Activated B cell treated with CpG ODN at 0.5 μM for 24 hours (primary cell): ENCODE data around the gene IQCE. TPM values are rescaled to one million over a fixed set of nuclear protein-coding genes. Genes with fewer than 3 reads are reported as not detected.

Experiments
- ATAC-seq: fragments of 200-7000 bp; cut with Tn5 transposase; one replicate; pipeline ENCODE4 v1.10.0; 2021; ENCODE audit warnings: low read depth, mild to moderate bottlenecking, moderate library complexity
- CTCF ChIA-PET: fragments of 350-600 bp; sonication (Branson Sonifier 250); formaldehyde crosslinking; loops from one replicate; lab custom pipeline; 2021; ENCODE audit warnings: antibody characterized with exemption; lab: Charles Lee
- POLR2A ChIA-PET: fragments of 350-600 bp; sonication (Branson Sonifier 250); formaldehyde crosslinking; loops from one replicate; lab custom pipeline; 2021; ENCODE audit warnings: antibody characterized with exemption; lab: Charles Lee
- DNase-seq: peaks from one replicate; pipeline ENCODE4 v3.0.0; 2022
- H3K27ac Mint-ChIP-seq: one replicate; pipeline ENCODE4 v1.8.0; 2020; ENCODE audit warnings: mixed read lengths
- H3K27me3 Mint-ChIP-seq: one replicate; pipeline ENCODE4 v1.8.0; 2021; ENCODE audit warnings: mixed read lengths
- H3K36me3 Mint-ChIP-seq: one replicate; pipeline ENCODE4 v1.8.0; 2021; ENCODE audit warnings: low read depth, mixed read lengths
- H3K4me1 Mint-ChIP-seq: one replicate; pipeline ENCODE4 v1.8.0; 2021; ENCODE audit warnings: mixed read lengths
- H3K4me3 Mint-ChIP-seq: one replicate; pipeline ENCODE4 v1.8.0; 2020; ENCODE audit warnings: mild to moderate bottlenecking, mixed read lengths
- H3K9me3 Mint-ChIP-seq: one replicate; pipeline ENCODE4 v1.8.0; 2020; ENCODE audit warnings: mixed read lengths
- intact Hi-C: fragments of 100-400 bp; cut with micrococcal nuclease; formaldehyde crosslinking; loops from one replicate; pipeline ENCODE4 v1.15.1; 2024
- total RNA-seq: library from RNA; stranded (reverse); gene quantifications from 2 replicates; pipeline ENCODE4 v1.2.3, GENCODE V29; 2022
- TF ChIP-seq, protein P1 (sequence below): fragments of 200-600 bp; IDR thresholded peaks from one replicate; pipeline ENCODE4 v1.8.0; 2022; ENCODE audit warnings: antibody characterized with exemption, mild to moderate bottlenecking

IQCE gene
- total RNA-seq, 1 donor from 2014 or later: 7.7 TPM

DNA sequence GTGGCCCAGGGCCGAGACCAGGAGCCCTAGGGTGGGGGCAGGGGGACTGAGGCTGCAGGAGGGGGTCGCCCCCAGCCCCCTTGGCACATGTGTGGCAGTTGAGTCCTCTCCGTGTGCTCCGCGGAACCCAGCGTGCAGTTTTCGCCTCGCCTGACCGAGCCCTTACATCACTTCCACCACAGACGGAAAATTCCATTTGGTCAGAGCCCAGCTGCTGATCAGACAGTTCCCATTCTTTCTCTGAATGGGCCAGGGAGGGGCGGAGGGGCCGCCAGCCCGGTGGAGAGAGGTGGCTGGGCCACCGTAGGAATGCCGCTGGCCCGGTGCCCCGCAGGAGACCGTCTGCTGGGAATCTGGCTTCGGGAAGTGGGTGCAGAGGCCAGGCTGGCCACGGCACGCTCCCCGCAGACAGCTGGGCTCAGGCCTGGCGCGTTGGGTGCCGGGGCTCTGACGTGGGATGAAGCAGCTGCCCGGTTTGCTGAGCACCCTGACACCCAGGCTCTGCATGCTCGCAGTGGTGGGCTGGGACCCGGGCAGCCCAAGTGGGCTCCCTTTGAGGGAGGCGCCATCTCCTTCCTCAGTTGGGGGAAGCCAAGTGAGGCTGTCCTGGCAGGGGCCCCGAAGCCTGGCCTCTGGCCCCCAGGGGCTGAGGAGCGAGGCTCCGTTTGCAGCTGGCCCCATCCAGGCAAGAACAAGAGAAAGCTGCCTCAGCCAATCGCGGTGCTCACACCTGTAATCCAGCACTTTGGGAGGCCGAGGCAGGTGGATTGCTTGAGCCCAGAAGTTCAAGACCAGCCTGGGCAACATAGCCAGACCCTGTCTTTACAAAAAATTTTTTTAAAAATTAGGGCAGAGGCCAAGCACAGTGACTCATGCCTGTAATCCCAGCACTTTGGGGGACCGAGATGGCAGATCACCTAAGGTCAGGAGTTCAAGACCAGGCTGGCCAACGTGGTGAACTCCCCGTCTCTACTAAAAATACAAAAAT lies 82.9 kb downstream of the IQCE start:
- ChIA-PET CTCF (no interaction called here), POLR2A (interaction anchor here (0.5 to 1.3 kb wide), 8 partner anchors 8 to 164 kb away, joined by 3 to 8 read pairs (median 6); partner anchors contain the start of gene TTYH3)
- Mint-ChIP-seq H3K27ac (peak overlapping the region; percentile 80), H3K36me3 (peaks cover 2% of the 10 kb centered on the region), H3K27me3 (no peaks in the 10 kb centered on the region), H3K4me1 (peaks cover 67% of the 10 kb centered on the region), H3K4me3 (peak overlapping the region; percentile 68), H3K9me3 (no peaks in the 10 kb centered on the region)
- DNase-seq (peak; percentile 66), ATAC-seq (peak; percentile 59)
- intact Hi-C loops: loop anchor here (1.0 to 2.0 kb wide), 2 partner anchors 10 to 33 kb away; partner anchors contain the start of gene TTYH3
- TF ChIP-seq, protein P1, sequence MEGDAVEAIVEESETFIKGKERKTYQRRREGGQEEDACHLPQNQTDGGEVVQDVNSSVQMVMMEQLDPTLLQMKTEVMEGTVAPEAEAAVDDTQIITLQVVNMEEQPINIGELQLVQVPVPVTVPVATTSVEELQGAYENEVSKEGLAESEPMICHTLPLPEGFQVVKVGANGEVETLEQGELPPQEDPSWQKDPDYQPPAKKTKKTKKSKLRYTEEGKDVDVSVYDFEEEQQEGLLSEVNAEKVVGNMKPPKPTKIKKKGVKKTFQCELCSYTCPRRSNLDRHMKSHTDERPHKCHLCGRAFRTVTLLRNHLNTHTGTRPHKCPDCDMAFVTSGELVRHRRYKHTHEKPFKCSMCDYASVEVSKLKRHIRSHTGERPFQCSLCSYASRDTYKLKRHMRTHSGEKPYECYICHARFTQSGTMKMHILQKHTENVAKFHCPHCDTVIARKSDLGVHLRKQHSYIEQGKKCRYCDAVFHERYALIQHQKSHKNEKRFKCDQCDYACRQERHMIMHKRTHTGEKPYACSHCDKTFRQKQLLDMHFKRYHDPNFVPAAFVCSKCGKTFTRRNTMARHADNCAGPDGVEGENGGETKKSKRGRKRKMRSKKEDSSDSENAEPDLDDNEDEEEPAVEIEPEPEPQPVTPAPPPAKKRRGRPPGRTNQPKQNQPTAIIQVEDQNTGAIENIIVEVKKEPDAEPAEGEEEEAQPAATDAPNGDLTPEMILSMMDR: no peak

- H3K27ac Mint-ChIP-seq: no peak overlapping the region
- no peak overlapping the region for H3K4me3 Mint-ChIP-seq
- intact Hi-C loops: no loop called here
- TF ChIP-seq, protein P1: no peak
- ChIA-PET CTCF (interaction anchor here (2.0 kb wide), 1 partner anchor 66 kb away, joined by 13 read pairs; no protein-coding TSS in a partner anchor), POLR2A (interaction anchor here (0.6 to 1.8 kb wide), 6 partner anchors 12 to 122 kb away, joined by 3 to 7 read pairs (median 6); partner anchors contain the start of gene TTYH3)
- no peaks in the 10 kb centered on the region for H3K27me3 Mint-ChIP-seq
- H3K36me3 Mint-ChIP-seq: peaks cover 4% of the 10 kb centered on the region
- peaks cover 52% of the 10 kb centered on the region for H3K4me1 Mint-ChIP-seq
- H3K9me3 Mint-ChIP-seq: no peaks in the 10 kb centered on the region
- DNase-seq (no peak), ATAC-seq (no peak)
Measured at GRCh38 chr7:2643386-2644219, 84.8 kb downstream of the IQCE start.

- TF ChIP-seq, protein P1: no peak
- no peaks in the 10 kb centered on the region for H3K27me3 Mint-ChIP-seq
- no peak for ATAC-seq
- no peaks in the 10 kb centered on the region for H3K9me3 Mint-ChIP-seq
- ChIA-PET CTCF (interaction anchor here (1.6 to 2.0 kb wide), 2 partner anchors 35 to 66 kb away, joined by 7 to 13 read pairs; no protein-coding TSS in a partner anchor), POLR2A (interaction anchor here (0.6 to 1.8 kb wide), 4 partner anchors 12 to 122 kb away, joined by 3 to 7 read pairs (median 6); partner anchors contain the start of gene TTYH3)
- H3K36me3 Mint-ChIP-seq: peaks cover 4% of the 10 kb centered on the region
- H3K4me3 Mint-ChIP-seq: no peak overlapping the region
- H3K27ac Mint-ChIP-seq: no peak overlapping the region
- DNase-seq: no peak
- intact Hi-C loops: no loop called here
- peaks cover 52% of the 10 kb centered on the region for H3K4me1 Mint-ChIP-seq
Measured at GRCh38 chr7:2644220-2644561, 85.4 kb downstream of the IQCE start.

DNA sequence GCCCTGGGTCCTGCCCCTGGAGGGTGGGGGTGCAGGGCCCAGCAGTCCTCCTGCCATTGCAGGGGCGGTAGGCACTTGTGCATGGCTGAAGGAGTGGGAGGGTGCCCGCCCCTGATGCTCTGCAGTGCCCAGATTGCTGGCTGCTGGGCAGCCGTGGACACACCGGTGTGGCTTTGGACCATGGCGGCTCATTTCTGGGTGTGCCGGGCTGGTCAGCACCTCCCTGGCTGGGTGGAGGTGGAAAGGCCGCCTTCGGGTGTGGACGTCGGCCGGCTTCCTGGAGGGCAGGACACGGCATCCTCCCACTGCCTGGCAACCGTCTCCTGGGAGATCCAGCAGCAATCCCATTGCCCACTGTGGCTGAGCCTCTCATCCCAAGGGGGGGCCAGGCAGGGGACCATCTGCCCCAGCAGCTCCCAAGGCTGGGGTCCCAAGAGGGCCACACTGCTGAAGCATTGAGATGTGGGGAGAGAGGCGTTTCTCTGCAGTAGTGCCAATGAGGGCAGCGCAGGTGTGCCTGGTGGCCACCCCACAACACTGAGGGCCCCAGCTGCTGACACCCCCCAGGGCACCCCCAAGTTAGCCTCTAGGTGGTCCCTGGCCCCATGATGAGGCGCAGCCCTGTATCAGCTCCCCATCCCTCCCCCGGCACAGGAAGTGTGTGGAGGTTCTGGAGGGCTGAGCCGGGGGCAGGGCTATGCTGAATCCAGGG lies 85.9 kb downstream of the IQCE start:
- Mint-ChIP-seq H3K4me1 (peaks cover 50% of the 10 kb centered on the region), H3K36me3 (peaks cover 4% of the 10 kb centered on the region), H3K27ac (peak overlapping the region; percentile 76), H3K27me3 (no peaks in the 10 kb centered on the region), H3K9me3 (no peaks in the 10 kb centered on the region), H3K4me3 (peak overlapping the region; percentile 79)
- peak; percentile 14 for ATAC-seq
- POLR2A ChIA-PET: interaction anchor here (0.6 to 1.8 kb wide), 9 partner anchors 12 to 223 kb away, joined by 3 to 22 read pairs (median 4); partner anchors contain the start of gene TTYH3
- intact Hi-C loops: no loop called here
- CTCF ChIA-PET: interaction anchor here (1.6 to 2.0 kb wide), 2 partner anchors 36 to 65 kb away, joined by 7 to 13 read pairs; no protein-coding TSS in a partner anchor
- no peak for DNase-seq
- TF ChIP-seq, protein P1: no peak
